NCI-H748 (cell line): ENCODE measurements around the gene PP2D1.
"Not testable (repeated sequence)": the region's sequence is repeated elsewhere in the genome, so short reads cannot be mapped to it uniquely, and the experiment has no call there.

Experiments used
- DNase-seq: peaks from one replicate; lab custom pipeline; 2025; ENCODE audit not compliant: unreplicated experiment; lab: John Stamatoyannopoulos, UW

The PP2D1 gene, protein sequence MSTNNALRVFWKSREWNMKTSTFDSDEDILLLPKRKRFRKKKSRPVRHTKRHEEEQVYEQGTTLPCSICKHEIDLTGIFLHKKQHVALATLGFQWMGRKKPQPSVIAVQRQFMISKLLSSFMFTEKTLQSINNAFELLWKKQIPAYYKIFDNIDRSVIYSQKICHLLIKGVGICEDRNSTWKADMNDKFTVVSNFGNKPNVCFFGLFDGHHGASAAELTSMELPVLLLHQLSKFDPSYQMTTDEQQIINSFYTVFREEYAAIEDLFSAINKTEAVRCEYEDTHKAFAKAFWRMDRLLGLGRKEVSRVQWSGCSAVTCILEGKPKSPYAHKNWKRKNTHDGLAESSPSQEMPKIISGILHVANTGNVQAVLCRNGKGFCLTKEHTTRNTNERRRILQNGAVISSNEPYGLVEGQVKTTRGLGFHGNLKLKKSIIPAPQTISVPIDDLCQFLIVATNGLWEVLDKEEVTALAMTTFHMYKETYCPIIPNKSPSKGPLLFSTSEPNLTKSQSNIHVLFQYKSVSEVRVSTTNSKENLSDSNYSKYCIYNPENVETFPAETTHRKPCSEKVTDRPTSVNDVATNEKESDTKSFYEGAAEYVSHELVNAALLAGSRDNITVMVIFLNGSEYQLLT

GRCh38 chr3:20012164-20012563 lies at the start of gene PP2D1:
PP2D1 (minus strand) TSS chr3:20012264; CDS start chr3:20012072, 192 bp downstream.
- no peak for DNase-seq

GRCh38 chr3:20060974-20061685 lies 49.1 kb upstream of the PP2D1 start:
- DNase-seq = no peak

- DNase-seq = no peak
Observed at GRCh38 chr3:20059929-20060328, 47.9 kb upstream of the PP2D1 start.

DNA sequence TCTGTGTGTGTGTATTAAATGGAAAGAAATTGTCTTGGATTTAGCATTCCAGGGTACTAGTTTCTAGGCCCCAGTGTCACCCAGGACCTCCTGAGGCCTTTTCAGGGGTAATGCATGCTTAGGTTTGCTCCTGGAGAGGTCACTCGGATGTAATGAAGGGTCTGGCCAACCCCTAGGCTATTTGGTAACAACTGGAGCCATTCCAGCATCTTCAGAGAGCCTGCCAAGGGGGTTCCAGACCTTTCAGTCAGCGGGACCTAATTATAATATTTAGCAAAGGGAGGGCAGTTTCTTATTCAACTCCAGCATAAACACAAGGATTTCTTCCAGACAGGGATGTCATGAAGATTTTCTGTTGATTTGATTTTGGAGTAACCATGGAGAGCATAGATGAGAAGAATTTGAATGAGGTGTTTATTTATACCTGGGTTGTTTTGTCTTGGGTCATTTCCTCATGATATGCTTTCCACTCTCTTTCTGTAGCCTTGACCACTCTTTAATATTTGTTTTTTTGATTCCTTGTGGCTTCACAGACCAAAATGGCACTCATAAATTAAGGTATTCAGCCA lies 45.6 kb upstream of the PP2D1 start:
- DNase-seq = no peak

- DNase-seq = no peak
Observed at GRCh38 chr3:20056725-20057611, 44.9 kb upstream of the PP2D1 start.

- DNase-seq = no peak
Observed at GRCh38 chr3:20055842-20056241, 43.8 kb upstream of the PP2D1 start.

- peak; percentile 46 for DNase-seq
Observed at GRCh38 chr3:20055020-20055775, 43.1 kb upstream of the PP2D1 start.

DNA sequence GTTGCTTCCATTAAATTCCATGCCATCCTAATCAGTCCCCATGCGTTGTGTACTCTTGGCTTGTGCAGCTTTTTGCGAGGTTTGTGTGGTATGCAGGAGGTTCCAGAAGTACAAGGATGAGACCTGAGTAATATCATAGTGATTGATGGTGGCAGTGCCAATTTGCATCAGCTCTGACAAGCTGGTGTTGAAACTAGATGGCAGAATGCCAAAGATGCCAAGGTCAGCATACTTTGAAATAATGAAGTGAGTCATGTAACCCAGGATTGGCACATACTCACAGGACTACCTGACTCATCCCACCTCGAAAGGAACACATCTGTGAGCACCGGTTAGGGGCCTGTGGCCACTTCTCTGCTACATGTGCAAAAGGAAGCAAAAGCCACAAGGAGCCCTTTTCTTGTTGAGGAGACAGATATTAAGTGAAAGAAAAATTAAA lies 42.5 kb upstream of the PP2D1 start:
- DNase-seq = peak; percentile 19

GRCh38 chr3:20052851-20053250 lies 40.8 kb upstream of the PP2D1 start:
- no peak for DNase-seq

- DNase-seq = no peak
Observed at GRCh38 chr3:20051123-20051806, 39.2 kb upstream of the PP2D1 start.

DNA sequence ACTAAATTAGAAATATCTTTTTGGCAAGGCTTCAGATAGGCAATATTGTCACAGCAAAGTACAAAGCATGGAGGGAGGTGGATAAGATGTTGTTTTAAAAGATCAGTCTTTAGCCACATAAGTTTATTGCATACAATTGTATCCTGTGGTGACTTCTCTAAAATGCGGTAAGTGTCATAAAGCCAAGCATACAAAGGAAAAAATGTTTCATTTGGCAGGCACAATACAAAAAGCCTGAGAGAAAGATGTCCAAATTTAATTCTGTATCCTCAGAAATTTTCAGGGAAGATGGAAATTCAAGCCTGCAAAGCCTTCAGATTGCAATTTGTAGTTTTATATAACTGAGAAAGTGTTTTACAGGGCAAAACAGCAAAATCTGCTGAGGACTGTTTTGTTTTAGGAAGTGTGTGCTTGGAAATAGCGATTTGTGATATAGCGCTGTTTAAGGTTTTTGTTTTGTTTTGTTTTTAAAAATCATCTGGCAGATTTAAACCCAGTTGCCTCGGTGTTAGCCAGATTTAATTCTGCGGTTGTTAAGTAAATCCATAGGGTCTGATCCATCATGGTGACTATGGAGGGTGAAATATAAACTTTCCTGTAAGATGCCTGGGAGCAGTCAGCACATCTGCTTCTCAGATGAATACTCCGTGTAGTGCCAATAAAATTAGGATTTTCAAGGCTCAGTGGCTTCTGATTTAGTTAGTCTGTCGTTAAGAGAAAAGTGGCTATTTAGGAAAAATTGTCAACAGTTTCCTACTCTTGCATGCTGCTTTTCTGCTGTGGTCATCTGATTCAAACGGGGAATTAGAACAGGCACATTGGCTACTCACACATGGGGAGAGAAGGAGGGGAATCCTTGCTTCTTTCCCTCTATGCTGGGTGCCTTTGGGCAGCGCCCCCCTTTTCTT lies 36.2 kb upstream of the PP2D1 start:
- DNase-seq = no peak

DNA sequence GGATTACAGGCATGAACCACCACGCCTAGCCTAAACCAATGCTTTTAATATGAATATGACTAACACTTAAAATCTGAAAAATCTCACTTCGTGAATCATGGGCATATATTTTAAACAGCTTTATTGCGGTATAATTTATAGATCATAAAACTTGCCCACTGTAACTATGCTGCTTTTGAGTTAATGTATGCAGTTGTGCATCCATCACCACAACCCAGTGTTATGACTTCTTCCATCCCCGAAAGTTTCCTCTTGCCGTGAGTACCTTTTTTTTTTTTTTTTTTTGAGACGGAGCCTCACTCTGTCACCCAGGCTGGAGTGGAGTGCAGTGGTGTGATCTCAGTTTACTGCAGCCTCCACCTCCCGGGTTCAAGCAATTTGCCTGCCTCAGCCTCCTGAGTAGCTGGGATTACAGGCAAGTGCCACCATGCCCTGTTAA lies 35.3 kb upstream of the PP2D1 start:
- DNase-seq = no peak

- DNase-seq = no peak
Observed at GRCh38 chr3:20046556-20046955, 34.5 kb upstream of the PP2D1 start.

- DNase-seq = not testable (repeated sequence)
Observed at GRCh38 chr3:20045141-20045540, 33.1 kb upstream of the PP2D1 start.

- DNase-seq = no peak
Observed at GRCh38 chr3:20043825-20044224, 31.8 kb upstream of the PP2D1 start.

- no peak for DNase-seq
Observed at GRCh38 chr3:20043396-20043795, 31.3 kb upstream of the PP2D1 start.

GRCh38 chr3:20042331-20042730 lies 30.3 kb upstream of the PP2D1 start:
- DNase-seq = no peak

DNA sequence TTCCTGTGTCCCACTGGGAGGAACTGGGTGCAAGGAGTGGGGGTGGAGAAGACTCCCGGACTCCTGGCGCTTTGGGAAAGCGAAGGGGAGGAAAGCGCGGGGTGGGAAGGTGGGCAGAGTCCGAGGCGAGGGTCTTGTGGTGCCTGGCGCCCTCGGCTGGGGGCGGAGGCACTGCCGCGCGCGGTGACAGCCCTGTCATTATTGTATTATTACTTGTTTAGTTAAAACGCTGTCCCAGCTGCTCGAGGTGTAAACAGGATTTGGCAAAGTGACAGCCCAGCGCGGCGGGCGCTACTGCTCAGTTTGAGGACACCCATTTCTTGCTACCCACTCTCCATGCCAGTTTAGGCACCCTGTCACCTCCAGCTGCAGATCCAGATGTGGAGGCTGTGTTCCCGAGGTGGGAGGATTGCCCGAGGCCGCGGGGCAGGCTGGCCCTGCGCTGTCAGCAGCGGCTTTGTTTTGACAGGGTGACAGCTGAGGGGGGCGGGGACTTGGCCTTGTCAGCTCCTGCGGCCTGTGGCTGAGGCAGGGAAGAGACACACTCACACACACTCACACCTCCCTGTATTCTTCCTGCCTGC lies 29.2 kb upstream of the PP2D1 start:
- peak; percentile 72 for DNase-seq
